Activated naive CD4-positive, alpha-beta T cell treated with anti-CD3 and anti-CD28 coated beads, Interleukin-2, amount 10 ng/mL, durations not matched to agents 7 days and 5 days (primary cell): ENCODE results near the gene TMEM267.
A peak's percentile ranks its signal among the peaks of the same experiment; 100 is the strongest.
"Not testable (repeated sequence)": the region's sequence is repeated elsewhere in the genome, so short reads cannot be mapped to it uniquely, and the experiment has no call there.

ENCODE experiments used
- CTCF ChIA-PET: fragments of 350-600 bp; sonication (Branson Sonifier 250); formaldehyde crosslinking; loops from one replicate; lab custom pipeline; 2021; ENCODE audit warnings: antibody characterized with exemption; lab: Charles Lee
- DNase-seq: peaks from one replicate; pipeline ENCODE4 v3.0.0-alpha.2; 2020
- H3K27ac Mint-ChIP-seq: one replicate; pipeline ENCODE4 v1.8.0; 2021; ENCODE audit warnings: mild to moderate bottlenecking, moderate library complexity, mixed read lengths
- H3K27me3 Mint-ChIP-seq: one replicate; pipeline ENCODE4 v1.8.0; 2021; ENCODE audit warnings: mild to moderate bottlenecking, mixed read lengths
- H3K36me3 Mint-ChIP-seq: one replicate; pipeline ENCODE4 v1.8.0; 2021; ENCODE audit warnings: mixed read lengths
- H3K4me1 Mint-ChIP-seq: one replicate; pipeline ENCODE4 v1.8.0; 2021; ENCODE audit warnings: mixed read lengths
- H3K4me3 Mint-ChIP-seq: one replicate; pipeline ENCODE4 v1.8.0; 2021; ENCODE audit warnings: mild to moderate bottlenecking, moderate library complexity, mixed read lengths
- H3K9me3 Mint-ChIP-seq: one replicate; pipeline ENCODE4 v1.8.0; 2021; ENCODE audit warnings: mixed read lengths

Gene TMEM267

GRCh38 chr5:43483298-43484105 is at the start of gene TMEM267:
TMEM267 (minus strand) TSS chr5:43483865; CDS start chr5:43453969, 29,896 bp downstream.
- Mint-ChIP-seq H3K4me1 (peaks cover 46% of the 10 kb centered on the region), H3K4me3 (peak within 1 kb of the TSS; percentile 92), H3K27ac (peak within 1 kb of the TSS; percentile 99), H3K9me3 (no peaks in the 10 kb centered on the region), H3K36me3 (peaks cover 22% of the 10 kb centered on the region), H3K27me3 (peaks cover 3% of the 10 kb centered on the region)
- CTCF ChIA-PET: interaction anchor here (0.6 to 2.2 kb wide), 22 partner anchors 15 to 442 kb away, joined by 3 to 19 read pairs (median 4); partner anchors contain the start of genes C5orf34 and HMGCS1
- peak; percentile 91 for DNase-seq

GRCh38 chr5:43530648-43531047 is 47.0 kb upstream of the TMEM267 start:
- DNase-seq: no peak
- Mint-ChIP-seq H3K4me1 (peaks cover 17% of the 10 kb centered on the region), H3K9me3 (no peaks in the 10 kb centered on the region), H3K36me3 (peaks cover 60% of the 10 kb centered on the region), H3K27me3 (no peaks in the 10 kb centered on the region), H3K27ac (no peak overlapping the region), H3K4me3 (no peak overlapping the region)
- CTCF ChIA-PET: no interaction called here

GRCh38 chr5:43523662-43524072 is 40.0 kb upstream of the TMEM267 start:
- Mint-ChIP-seq H3K4me3 (no peak overlapping the region), H3K27ac (no peak overlapping the region), H3K4me1 (no peaks in the 10 kb centered on the region), H3K27me3 (no peaks in the 10 kb centered on the region), H3K36me3 (peaks cover 44% of the 10 kb centered on the region), H3K9me3 (no peaks in the 10 kb centered on the region)
- no peak for DNase-seq
- CTCF ChIA-PET: no interaction called here

GRCh38 chr5:43520615-43521014 is 37.0 kb upstream of the TMEM267 start:
- Mint-ChIP-seq H3K4me3 (no peak overlapping the region), H3K27me3 (no peaks in the 10 kb centered on the region), H3K4me1 (peaks cover 9% of the 10 kb centered on the region), H3K9me3 (no peaks in the 10 kb centered on the region), H3K27ac (no peak overlapping the region), H3K36me3 (peaks cover 30% of the 10 kb centered on the region)
- no peak for DNase-seq
- CTCF ChIA-PET: no interaction called here

- peaks cover 18% of the 10 kb centered on the region for H3K36me3 Mint-ChIP-seq
- DNase-seq: no peak
- no peaks in the 10 kb centered on the region for H3K27me3 Mint-ChIP-seq
- peak overlapping the region; percentile 85 for H3K4me3 Mint-ChIP-seq
- no peaks in the 10 kb centered on the region for H3K9me3 Mint-ChIP-seq
- H3K27ac Mint-ChIP-seq: peak overlapping the region; percentile 98
- CTCF ChIA-PET: interaction anchor here (0.7 to 1.9 kb wide), 2 partner anchors 32 to 38 kb away, joined by 3 to 8 read pairs; partner anchors contain the start of gene TMEM267
- peaks cover 32% of the 10 kb centered on the region for H3K4me1 Mint-ChIP-seq
These were observed 32.0 kb upstream of the TMEM267 start for GRCh38 chr5:43515678-43516048.

- Mint-ChIP-seq H3K27ac (peak within 1 kb of the TSS; percentile 98), H3K4me1 (peaks cover 32% of the 10 kb centered on the region), H3K27me3 (no peaks in the 10 kb centered on the region), H3K9me3 (no peaks in the 10 kb centered on the region), H3K4me3 (peak within 1 kb of the TSS; percentile 85), H3K36me3 (peaks cover 18% of the 10 kb centered on the region)
- CTCF ChIA-PET: interaction anchor here (0.7 to 1.9 kb wide), 4 partner anchors 29 to 85 kb away, joined by 3 to 8 read pairs (median 4); partner anchors contain the start of gene TMEM267
- peak; percentile 97 for DNase-seq
These were observed 31.4 kb upstream of the TMEM267 start, which contains the start of gene C5orf34 for GRCh38 chr5:43514816-43515677. C5orf34 (minus strand) TSS chr5:43515148; CDS start chr5:43509339, 5,809 bp downstream.

GRCh38 chr5:43514471-43514815 is 30.8 kb upstream of the TMEM267 start:
- CTCF ChIA-PET: interaction anchor here (1.0 to 1.9 kb wide), 3 partner anchors 29 to 86 kb away, joined by 3 to 8 read pairs (median 4); partner anchors contain the start of gene TMEM267
- H3K27ac Mint-ChIP-seq: peak overlapping the region; percentile 98
- DNase-seq: no peak
- H3K36me3 Mint-ChIP-seq: peaks cover 18% of the 10 kb centered on the region
- peak overlapping the region; percentile 85 for H3K4me3 Mint-ChIP-seq
- H3K4me1 Mint-ChIP-seq: peaks cover 32% of the 10 kb centered on the region
- no peaks in the 10 kb centered on the region for H3K27me3 Mint-ChIP-seq
- H3K9me3 Mint-ChIP-seq: no peaks in the 10 kb centered on the region

- H3K4me1 Mint-ChIP-seq: peaks cover 32% of the 10 kb centered on the region
- peak overlapping the region; percentile 98 for H3K27ac Mint-ChIP-seq
- DNase-seq: no peak
- no peaks in the 10 kb centered on the region for H3K27me3 Mint-ChIP-seq
- CTCF ChIA-PET: interaction anchor here (1.9 kb wide), 1 partner anchor 30 kb away, joined by 8 read pairs; the partner anchor contains the start of gene TMEM267
- H3K4me3 Mint-ChIP-seq: peak overlapping the region; percentile 85
- H3K9me3 Mint-ChIP-seq: no peaks in the 10 kb centered on the region
- peaks cover 18% of the 10 kb centered on the region for H3K36me3 Mint-ChIP-seq
These were observed 30.4 kb upstream of the TMEM267 start for GRCh38 chr5:43514025-43514424.

GRCh38 chr5:43511062-43511461 is 27.4 kb upstream of the TMEM267 start:
- Mint-ChIP-seq H3K4me1 (peaks cover 27% of the 10 kb centered on the region), H3K36me3 (peaks cover 21% of the 10 kb centered on the region)
- CTCF ChIA-PET, DNase-seq, H3K9me3 Mint-ChIP-seq, H3K4me3 Mint-ChIP-seq, H3K27ac Mint-ChIP-seq, H3K27me3 Mint-ChIP-seq: not testable (repeated sequence)

- Mint-ChIP-seq H3K27me3 (no peaks in the 10 kb centered on the region), H3K36me3 (peaks cover 44% of the 10 kb centered on the region), H3K4me3 (no peak overlapping the region), H3K27ac (no peak overlapping the region), H3K4me1 (no peaks in the 10 kb centered on the region), H3K9me3 (no peaks in the 10 kb centered on the region)
- DNase-seq: no peak
- CTCF ChIA-PET: interaction anchor here (1.1 kb wide), 1 partner anchor 15 kb away, joined by 3 read pairs; the partner anchor contains the start of gene TMEM267
These were observed 14.9 kb upstream of the TMEM267 start for GRCh38 chr5:43498581-43498980.

GRCh38 chr5:43497311-43498104 is 13.8 kb upstream of the TMEM267 start:
- H3K4me3 Mint-ChIP-seq: no peak overlapping the region

GRCh38 chr5:43491326-43491725 is 7.7 kb upstream of the TMEM267 start:
- Mint-ChIP-seq H3K36me3 (peaks cover 30% of the 10 kb centered on the region), H3K4me3 (no peak overlapping the region), H3K4me1 (peaks cover 3% of the 10 kb centered on the region), H3K27me3 (no peaks in the 10 kb centered on the region), H3K27ac (no peak overlapping the region), H3K9me3 (no peaks in the 10 kb centered on the region)
- CTCF ChIA-PET: interaction anchor here (1.1 kb wide), 1 partner anchor 90 kb away, joined by 6 read pairs; no protein-coding TSS in a partner anchor
- no peak for DNase-seq

More at GRCh38 chr5:43497311-43498104, 13.8 kb upstream of the TMEM267 start:
- Mint-ChIP-seq H3K27me3 (no peaks in the 10 kb centered on the region), H3K9me3 (no peaks in the 10 kb centered on the region), H3K36me3 (peaks cover 36% of the 10 kb centered on the region), H3K27ac (no peak overlapping the region), H3K4me1 (no peaks in the 10 kb centered on the region)
- CTCF ChIA-PET: no interaction called here
- no peak for DNase-seq

- CTCF ChIA-PET: interaction anchor here (1.3 kb wide), 1 partner anchor 382 kb away, joined by 3 read pairs; no protein-coding TSS in a partner anchor
- peaks cover 40% of the 10 kb centered on the region for H3K4me1 Mint-ChIP-seq
- no peak for DNase-seq
- no peaks in the 10 kb centered on the region for H3K9me3 Mint-ChIP-seq
- H3K27ac Mint-ChIP-seq: peak overlapping the region; percentile 99
- H3K27me3 Mint-ChIP-seq: peaks cover 3% of the 10 kb centered on the region
- H3K36me3 Mint-ChIP-seq: peaks cover 31% of the 10 kb centered on the region
- no peak overlapping the region for H3K4me3 Mint-ChIP-seq
These were observed 2.7 kb upstream of the TMEM267 start for GRCh38 chr5:43486353-43486752.
